HCT116 (cell line): Measurements from ENCODE around the gene FAM151A.

Experiments
- CBX3 ChIP-seq: IDR thresholded peaks from 2 replicates; pipeline ENCODE4 v1.6.1; 2012; ENCODE audit warnings: low read depth
- CEBPB ChIP-seq: IDR thresholded peaks from 2 replicates; pipeline ENCODE4 v1.6.1; 2012; ENCODE audit warnings: low read depth
- CTCF ChIP-seq, 3 experiments: fragments of 200-600 bp in 1 of 3; sonication (generic) in 1 of 3; IDR thresholded peaks in 2 of 3; conservative IDR thresholded peaks in 1 of 3; 2 replicates each; pipeline ENCODE4 v1.5.1; 2012 to 2017; ENCODE audit warnings: low read depth in 2 of 3, low read length in 2 of 3, antibody characterized with exemption in 1 of 3, borderline replicate concordance in 1 of 3, control low read depth in 1 of 3, mild to moderate bottlenecking in 1 of 3, mixed read lengths in 1 of 3, mixed run types in 1 of 3, moderate library complexity in 1 of 3; ENCODE audit not compliant: insufficient read depth in 1 of 3
- RAD21 ChIP-seq: IDR thresholded peaks from 2 replicates; pipeline ENCODE4 v1.6.1; 2012; ENCODE audit warnings: low read depth, mild to moderate bottlenecking
- REST ChIP-seq: IDR thresholded peaks from 2 replicates; pipeline ENCODE4 v1.6.1; 2012; ENCODE audit warnings: low read depth
- SP1 ChIP-seq: IDR thresholded peaks from 2 replicates; pipeline ENCODE4 v1.6.1; 2012; ENCODE audit warnings: low read depth
- SRF ChIP-seq: IDR thresholded peaks from 2 replicates; pipeline ENCODE4 v1.6.1; 2012; ENCODE audit warnings: low read depth
- YY1 ChIP-seq: IDR thresholded peaks from 2 replicates; pipeline ENCODE4 v1.6.1; 2011; ENCODE audit warnings: low read length, low read depth, moderate library complexity, mild to moderate bottlenecking; ENCODE audit not compliant: insufficient replicate concordance; ENCODE audit errors: extremely low read depth
- ZFX ChIP-seq: fragments of 450-650 bp; IDR thresholded peaks from 2 replicates; pipeline ENCODE4 v1.6.1; 2017
- ZNF274 ChIP-seq: fragments of 200-500 bp; sonication (Bioruptor generic); IDR thresholded peaks from 2 replicates; pipeline ENCODE4 v1.6.1; 2014; ENCODE audit warnings: mild to moderate bottlenecking, low read depth, low read length, inconsistent platforms

- no peak for TF ChIP-seq CTCF (IDR thresholded peaks at IDR 0.05 in 2 of 3, conservative IDR thresholded peaks at IDR 0.05 in 1 of 3; ENCODE audit: borderline replicate concordance in 1 of 3, insufficient read depth in 1 of 3, low read depth in 2 of 3, low read length in 2 of 3)
- no peak for TF ChIP-seq ZNF274
- TF ChIP-seq RAD21: no peak
- TF ChIP-seq ZFX: no peak
- no peak for TF ChIP-seq SRF
- no peak for TF ChIP-seq SP1
- no peak for TF ChIP-seq REST
- TF ChIP-seq CBX3: no peak
- no peak for TF ChIP-seq CEBPB
- TF ChIP-seq YY1: no peak
Measured at GRCh38 chr1:54607821-54608565, 15.3 kb downstream of the FAM151A start.
